Rectal smooth muscle tissue (tissue), 1 donor: ENCODE measurements around the gene RASSF10.

ENCODE experiments used
- H3K27ac ChIP-seq: one replicate; pipeline ENCODE4 v1.7.0; 2013; ENCODE audit warnings: low read depth, low read length, inconsistent platforms
- H3K27me3 ChIP-seq: one replicate; pipeline ENCODE4 v1.7.0; 2013; ENCODE audit warnings: low read length; ENCODE audit not compliant: control insufficient read depth, insufficient read depth
- H3K36me3 ChIP-seq: one replicate; pipeline ENCODE4 v1.7.0; 2013; ENCODE audit warnings: low read length; ENCODE audit not compliant: control insufficient read depth, insufficient read depth
- H3K4me1 ChIP-seq: one replicate; pipeline ENCODE4 v1.7.0; 2013; ENCODE audit warnings: low read length; ENCODE audit not compliant: control insufficient read depth, insufficient read depth
- H3K4me3 ChIP-seq: one replicate; pipeline ENCODE4 v1.7.0; 2013; ENCODE audit warnings: low read length
- H3K9ac ChIP-seq: one replicate; pipeline ENCODE4 v1.7.0; 2013; ENCODE audit warnings: low read length

The RASSF10 gene

GRCh38 chr11:13008625-13009475 lies at the start of gene RASSF10:
TSS of gene RASSF10 (plus strand) at chr11:13009316. CDS start at chr11:13009577, 261 bp downstream.
- H3K36me3 ChIP-seq, result no peaks in the 10 kb centered on the region
- no peak within 1 kb of the TSS for H3K9ac ChIP-seq
- peaks cover 20% of the 10 kb centered on the region for H3K27me3 ChIP-seq
- H3K4me3 ChIP-seq, result peak within 1 kb of the TSS; percentile 52
- H3K27ac ChIP-seq, result no peak within 1 kb of the TSS
- no peaks in the 10 kb centered on the region for H3K4me1 ChIP-seq

- Histone ChIP-seq H3K4me3 (no peak overlapping the region), H3K27ac (no peak overlapping the region), H3K9ac (no peak overlapping the region), H3K4me1 (no peaks in the 10 kb centered on the region), H3K36me3 (no peaks in the 10 kb centered on the region), H3K27me3 (no peaks in the 10 kb centered on the region)
These were observed 47.5 kb upstream of the RASSF10 start for GRCh38 chr11:12961615-12962014.

DNA sequence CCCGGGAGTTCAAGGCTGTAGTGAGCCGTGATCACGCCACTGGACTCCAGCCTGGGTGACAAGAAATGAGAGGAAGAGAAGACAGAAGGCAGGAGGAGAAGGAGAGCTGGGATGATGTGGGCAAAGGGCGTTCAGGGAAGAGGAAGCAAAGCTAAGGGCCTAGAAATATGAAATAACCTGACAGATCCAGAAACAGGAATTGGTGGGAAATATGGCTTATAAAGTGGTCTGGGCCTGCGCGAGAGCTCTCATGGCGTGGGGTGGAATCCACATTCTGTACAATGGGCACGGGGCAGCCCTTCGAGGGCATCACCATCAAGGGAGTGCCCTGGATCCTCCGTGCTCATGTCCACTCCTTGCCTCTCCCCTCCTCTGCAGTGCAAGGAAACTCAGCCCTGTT lies 46.8 kb upstream of the RASSF10 start:
- Histone ChIP-seq H3K4me3 (no peak overlapping the region), H3K36me3 (no peaks in the 10 kb centered on the region), H3K9ac (no peak overlapping the region), H3K27me3 (no peaks in the 10 kb centered on the region), H3K27ac (no peak overlapping the region), H3K4me1 (no peaks in the 10 kb centered on the region)

DNA sequence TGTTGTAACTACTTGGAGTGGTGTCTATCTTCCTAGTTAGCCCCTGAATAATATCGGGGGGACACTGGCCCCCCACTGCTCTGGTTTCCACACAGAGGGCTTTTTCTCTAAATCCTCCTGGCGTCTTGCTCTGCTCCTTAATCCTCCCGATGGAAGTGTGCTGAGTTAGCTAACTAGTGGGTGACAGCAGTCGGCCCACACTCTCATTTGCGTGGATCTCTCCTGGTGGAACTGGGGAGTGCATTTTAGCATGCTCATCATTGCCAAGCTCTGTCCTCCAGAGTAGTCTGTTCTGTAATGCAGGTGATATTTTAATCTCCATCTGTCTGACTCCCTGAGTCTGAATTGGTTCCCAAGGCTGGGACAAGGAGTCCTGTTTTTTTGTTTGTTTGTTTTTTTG lies 46.1 kb upstream of the RASSF10 start:
- Histone ChIP-seq H3K9ac (no peak overlapping the region), H3K4me3 (no peak overlapping the region), H3K27me3 (no peaks in the 10 kb centered on the region), H3K4me1 (no peaks in the 10 kb centered on the region), H3K36me3 (no peaks in the 10 kb centered on the region), H3K27ac (no peak overlapping the region)

DNA sequence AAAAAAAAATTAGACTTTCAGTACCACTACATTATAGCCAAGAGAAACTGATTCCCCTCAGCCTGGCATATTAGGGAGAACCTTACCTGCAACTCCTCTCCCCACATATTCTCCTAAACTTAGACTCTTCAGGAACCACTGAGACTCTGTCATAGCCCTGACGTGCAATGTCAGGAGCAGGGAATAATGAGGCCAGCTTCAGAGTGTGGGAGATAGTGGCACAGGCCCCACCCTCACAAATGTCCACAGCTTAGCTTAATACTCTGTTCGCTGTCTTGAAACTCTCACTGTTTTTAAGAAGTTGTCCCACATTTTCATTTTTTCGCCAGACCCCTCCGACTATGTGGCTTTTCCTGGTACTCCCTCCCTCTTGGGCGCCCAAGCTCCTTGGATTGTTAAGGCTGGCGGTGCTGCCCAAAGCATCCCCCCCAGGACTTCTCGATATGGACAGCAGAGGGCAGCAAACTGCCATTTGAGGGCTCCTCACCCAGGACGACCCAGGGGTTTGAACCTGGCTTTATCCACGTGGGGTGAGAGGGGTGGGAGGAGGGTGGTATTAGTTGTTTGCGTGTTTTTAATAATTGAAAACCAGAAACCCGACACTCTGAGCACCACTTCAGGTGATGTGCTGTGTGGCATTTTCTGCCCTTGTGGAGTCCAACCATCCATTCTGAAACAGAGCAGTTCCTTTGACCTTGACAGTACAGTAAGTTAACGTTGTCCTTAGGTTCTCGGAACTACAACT lies 45.2 kb upstream of the RASSF10 start:
- Histone ChIP-seq H3K4me1 (no peaks in the 10 kb centered on the region), H3K27ac (no peak overlapping the region), H3K9ac (no peak overlapping the region), H3K36me3 (no peaks in the 10 kb centered on the region), H3K27me3 (no peaks in the 10 kb centered on the region), H3K4me3 (no peak overlapping the region)

GRCh38 chr11:12964650-12965049 lies 44.5 kb upstream of the RASSF10 start:
- H3K9ac ChIP-seq, result no peak overlapping the region
- H3K4me1 ChIP-seq, result no peaks in the 10 kb centered on the region
- H3K27me3 ChIP-seq, result no peaks in the 10 kb centered on the region
- H3K4me3 ChIP-seq, result no peak overlapping the region
- no peak overlapping the region for H3K27ac ChIP-seq
- no peaks in the 10 kb centered on the region for H3K36me3 ChIP-seq

DNA sequence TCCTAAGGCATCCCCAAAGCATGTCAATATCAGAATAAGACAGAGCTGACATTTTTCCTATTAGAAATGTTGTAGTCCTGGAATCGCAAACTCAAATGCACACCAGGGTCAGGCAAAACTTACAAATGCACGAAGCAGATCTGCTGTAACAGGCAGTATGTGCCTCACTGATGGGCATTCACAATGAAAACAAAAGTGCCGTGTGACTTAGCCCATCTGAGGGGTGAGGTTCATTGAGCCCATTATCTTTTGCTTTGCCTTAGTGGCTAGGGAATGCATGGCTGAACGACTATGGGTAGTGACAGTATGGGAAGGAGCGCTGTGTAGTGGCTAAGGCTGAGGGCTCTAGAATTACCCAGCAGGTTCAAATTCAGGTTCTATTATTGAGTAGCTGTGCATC lies 43.1 kb upstream of the RASSF10 start:
- Histone ChIP-seq H3K4me1 (no peaks in the 10 kb centered on the region), H3K9ac (no peak overlapping the region), H3K4me3 (no peak overlapping the region), H3K27ac (no peak overlapping the region), H3K36me3 (no peaks in the 10 kb centered on the region), H3K27me3 (no peaks in the 10 kb centered on the region)

- H3K36me3 ChIP-seq, result no peaks in the 10 kb centered on the region
- H3K9ac ChIP-seq, result no peak overlapping the region
- H3K4me3 ChIP-seq, result no peak overlapping the region
- H3K27me3 ChIP-seq, result no peaks in the 10 kb centered on the region
- H3K4me1 ChIP-seq, result no peaks in the 10 kb centered on the region
- no peak overlapping the region for H3K27ac ChIP-seq
These were observed 41.0 kb upstream of the RASSF10 start for GRCh38 chr11:12968101-12968500.

DNA sequence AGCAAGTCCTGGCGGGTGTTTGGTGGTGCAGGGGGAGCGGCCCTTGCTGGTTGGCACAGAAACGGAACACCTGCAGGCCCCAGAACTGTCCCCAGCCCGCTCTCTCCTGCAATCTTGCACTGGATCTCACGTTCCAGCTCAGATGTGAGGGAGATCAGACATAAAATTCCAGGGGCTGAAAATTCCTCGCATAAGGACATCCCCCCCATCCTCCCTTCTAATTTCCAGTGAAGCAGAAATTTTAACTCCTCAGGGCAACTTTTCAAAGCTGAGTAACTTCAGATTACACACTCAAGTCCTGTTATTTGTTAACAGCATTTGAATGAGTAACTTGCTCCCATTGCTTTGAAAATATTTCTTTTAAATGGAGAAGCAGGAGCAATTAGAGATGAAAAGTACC lies 40.3 kb upstream of the RASSF10 start:
- H3K9ac ChIP-seq, result no peak overlapping the region
- H3K4me1 ChIP-seq, result no peaks in the 10 kb centered on the region
- no peaks in the 10 kb centered on the region for H3K36me3 ChIP-seq
- no peaks in the 10 kb centered on the region for H3K27me3 ChIP-seq
- H3K27ac ChIP-seq, result no peak overlapping the region
- H3K4me3 ChIP-seq, result no peak overlapping the region

DNA sequence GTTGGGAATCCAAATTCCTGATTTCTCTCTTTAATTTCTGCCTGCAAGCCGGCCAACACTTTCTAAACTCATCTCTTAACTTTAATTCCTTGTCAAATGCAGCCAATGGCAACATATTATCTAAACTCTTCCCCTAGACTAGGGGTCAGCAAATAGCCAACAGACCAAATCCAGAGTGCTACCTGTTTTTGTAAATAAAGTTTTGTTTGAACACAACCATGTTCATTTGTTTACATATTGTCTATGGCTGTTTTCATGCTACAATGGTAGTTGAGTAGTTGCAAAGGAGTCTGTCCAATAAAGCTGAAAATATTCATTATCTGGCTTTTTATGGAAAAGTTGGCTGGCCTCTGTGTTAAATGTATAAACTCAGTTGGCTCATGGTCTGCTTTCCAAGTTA lies 37.2 kb upstream of the RASSF10 start:
- Histone ChIP-seq H3K27ac (no peak overlapping the region), H3K36me3 (no peaks in the 10 kb centered on the region), H3K4me1 (no peaks in the 10 kb centered on the region), H3K9ac (no peak overlapping the region), H3K27me3 (no peaks in the 10 kb centered on the region), H3K4me3 (no peak overlapping the region)

DNA sequence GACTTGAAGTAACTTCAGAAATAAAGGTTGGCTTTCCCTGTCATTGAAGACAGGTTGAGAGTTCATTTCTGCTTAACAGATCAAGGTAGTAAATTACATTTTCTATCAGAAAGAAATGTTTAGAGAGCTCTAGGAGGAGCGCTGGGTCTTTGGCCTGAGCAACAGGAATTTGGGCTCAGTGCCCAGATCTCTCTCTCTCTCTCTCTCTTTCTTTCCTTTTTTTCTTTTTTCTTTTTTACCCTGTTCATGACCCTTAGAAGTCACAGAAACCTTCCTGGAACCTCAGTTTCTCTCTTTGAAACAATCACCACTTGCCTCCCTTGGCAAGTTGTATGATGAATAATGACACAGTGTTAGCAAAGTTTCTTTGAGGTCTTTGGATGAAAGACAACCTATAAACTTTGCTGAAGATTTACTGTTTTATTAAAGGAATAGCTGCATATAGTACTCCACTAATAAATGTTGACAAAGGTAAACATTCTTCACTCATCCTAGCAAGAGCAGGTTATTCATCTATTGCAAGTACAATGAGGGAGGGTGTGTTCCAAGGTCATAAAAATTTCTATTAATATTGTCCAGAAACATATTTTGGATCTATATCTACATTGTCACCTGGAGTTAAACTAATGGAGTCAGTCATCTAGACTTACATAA lies 35.5 kb upstream of the RASSF10 start:
- Histone ChIP-seq H3K27ac (no peak overlapping the region), H3K4me3 (no peak overlapping the region), H3K4me1 (no peaks in the 10 kb centered on the region), H3K27me3 (no peaks in the 10 kb centered on the region), H3K9ac (no peak overlapping the region), H3K36me3 (no peaks in the 10 kb centered on the region)

- H3K4me1 ChIP-seq, result no peaks in the 10 kb centered on the region
- no peak overlapping the region for H3K27ac ChIP-seq
- no peaks in the 10 kb centered on the region for H3K27me3 ChIP-seq
- H3K36me3 ChIP-seq, result no peaks in the 10 kb centered on the region
- H3K4me3 ChIP-seq, result no peak overlapping the region
- no peak overlapping the region for H3K9ac ChIP-seq
These were observed 33.9 kb upstream of the RASSF10 start for GRCh38 chr11:12975195-12975594.
